Upper lobe of left lung (tissue), 6 donors: ENCODE results near the gene KLK3. TPM values are rescaled to one million over a fixed set of nuclear protein-coding genes. Genes with fewer than 3 reads are reported as not detected.

ENCODE experiments used
- ATAC-seq, 2 donors: fragments of 200-7000 bp; cut with Tn5 transposase; one replicate each; pipeline ENCODE4 v1.9.1; 2022; ENCODE audit warnings: mild to moderate bottlenecking in 2 of 2, moderate library complexity in 2 of 2; ENCODE audit not compliant: low FRiP score in 2 of 2
- DNase-seq, 2 donors: peaks; one replicate each; pipeline ENCODE4 v3.0.0-alpha.2; 2019 to 2020
- H3K27ac ChIP-seq, 4 donors: fragments of 200-600 bp; sonication (generic); one replicate each; pipeline ENCODE4 v1.5.1; 2016 to 2019
- H3K27me3 ChIP-seq, 4 donors: fragments of 200-600 bp; sonication (generic); one replicate each; pipeline ENCODE4 v1.5.1; 2017 to 2019
- H3K36me3 ChIP-seq, 4 donors: fragments of 200-600 bp; sonication (generic); one replicate each; pipeline ENCODE4 v1.5.1; 2016 to 2019
- H3K4me1 ChIP-seq, 4 donors: fragments of 200-600 bp; sonication (generic); one replicate each; pipeline ENCODE4 v1.5.1; 2018 to 2019
- H3K4me3 ChIP-seq, 4 donors: fragments of 200-600 bp; sonication (generic); one replicate each; pipeline ENCODE4 v1.5.1; 2017 to 2019; ENCODE audit warnings: mild to moderate bottlenecking in 2 of 4, moderate library complexity in 1 of 4
- H3K9me3 ChIP-seq, 4 donors: fragments of 200-600 bp; sonication (generic); one replicate each; pipeline ENCODE4 v1.5.1; 2018 to 2019
- EP300 ChIP-seq, 4 donors: sonication (generic); formaldehyde crosslinking; IDR thresholded peaks; one replicate each; pipeline ENCODE4 v1.5.1; 2017; ENCODE audit warnings: antibody characterized with exemption in 4 of 4, control low read depth in 2 of 4
- POLR2A ChIP-seq, 4 donors: fragments of 450-650 bp; IDR thresholded peaks; one replicate each; pipeline ENCODE4 v1.5.1; 2016 to 2017; ENCODE audit warnings: antibody characterized with exemption in 4 of 4, mild to moderate bottlenecking in 2 of 4
- POLR2AphosphoS5 ChIP-seq, 2 donors: sonication (generic); formaldehyde crosslinking; IDR thresholded peaks; one replicate each; pipeline ENCODE4 v1.5.1; 2017; ENCODE audit warnings: antibody characterized with exemption in 2 of 2
- WGBS, 2 donors: methylation state at CpG; one replicate each; pipeline ENCODE4 v1.1.5; 2017 to 2018; 5-methylcytosine and 5-hydroxymethylcytosine counted together
- total RNA-seq, 6 donors: library from RNA; depleted of rRNA in 4 of 6; stranded (reverse); fragments of >200 nt in 4 of 6; gene quantifications; one replicate each; pipeline versions ENCODE4 v1.1.0 to v1.2.1, GENCODE V29; 2016 to 2021
- TF ChIP-seq, protein P1 (sequence below), 6 experiments: fragments of 450-650 bp in 4 of 6; fragments of 200-600 bp in 2 of 6; sonication (generic) in 2 of 6; IDR thresholded peaks; one replicate each; pipeline ENCODE4 v1.5.1; 2016 to 2019; ENCODE audit warnings: antibody characterized with exemption in 6 of 6
- donor health status: DM: no; HTN: no; CAD: no; lungs with moderate emphysema.
- donor health status: DM: no; HTN: yes; CAD: no; lungs with severe emphysema.

KLK3 gene
- total RNA-seq, 6 donors from 2014 or later: 0.33 TPM; not detected in 5

DNA sequence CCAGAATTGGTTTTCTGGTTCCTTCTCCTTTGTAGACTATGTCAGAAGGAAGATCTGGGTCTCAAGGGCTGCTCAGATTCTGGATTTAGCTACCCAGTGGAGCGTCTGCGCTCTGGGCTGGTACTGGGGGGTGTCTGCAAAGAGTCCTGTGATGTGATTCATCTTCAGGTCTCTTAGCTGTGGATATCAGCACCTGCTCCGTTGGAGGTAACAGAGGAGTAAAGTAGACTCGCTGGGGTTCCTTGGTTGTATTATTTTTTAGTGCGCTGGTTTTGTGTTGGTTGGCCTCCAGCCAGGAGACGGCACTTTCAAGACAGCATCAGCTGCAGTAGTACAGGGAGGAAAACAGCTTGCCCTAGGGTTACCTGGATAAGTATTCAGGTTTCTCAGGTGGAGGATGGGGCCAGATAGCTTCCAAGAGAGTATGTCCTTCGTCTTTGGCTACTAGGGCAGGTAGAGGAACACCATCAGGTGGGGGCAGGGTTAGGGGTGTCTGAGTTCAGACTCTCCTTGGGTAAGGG lies 11.0 kb upstream of the KLK3 start:
- H3K36me3 ChIP-seq: no peaks in the 10 kb centered on the region
- WGBS, 2 donors: 76 to 86% methylated on average over 7 of the region's 7 CpGs

DNA sequence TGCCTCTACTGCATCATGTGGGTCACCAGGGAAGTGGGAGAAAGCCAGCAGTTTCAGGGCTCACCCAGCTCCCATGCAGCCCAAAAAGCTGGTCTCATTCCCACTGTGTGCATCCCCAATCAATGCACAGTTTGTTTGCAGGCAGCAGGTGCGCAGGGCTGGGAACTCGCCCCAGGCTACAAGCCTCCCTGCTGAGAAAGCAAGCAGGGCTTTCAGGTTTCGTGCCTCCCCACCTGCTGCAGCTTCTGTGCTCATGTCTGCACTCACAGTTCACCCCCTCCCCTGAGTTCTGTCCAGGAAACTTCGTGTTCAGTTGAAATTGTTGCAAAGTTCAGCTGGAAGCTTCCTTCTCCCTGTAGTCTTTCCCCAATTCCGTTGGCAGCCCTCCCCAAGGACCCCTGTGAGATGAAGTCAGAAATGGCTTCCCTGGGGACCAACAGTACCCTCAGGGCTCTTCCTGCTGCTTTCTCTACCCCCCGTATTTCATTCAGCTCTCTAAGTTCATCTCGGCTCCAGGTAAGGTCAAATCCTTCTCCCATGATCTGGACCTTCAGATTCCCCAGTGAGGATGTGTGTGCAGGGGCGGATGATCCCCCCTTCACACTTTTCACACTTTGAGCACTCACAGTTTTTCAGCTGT lies 10.3 kb upstream of the KLK3 start:
- WGBS, 2 donors: 50 to 52% methylated on average over 8 of the region's 8 CpGs
- H3K27me3 ChIP-seq: no peaks in the 10 kb centered on the region
- TF ChIP-seq POLR2A (IDR thresholded peaks at IDR 0.05) (no peak), POLR2AphosphoS5 (IDR thresholded peaks at IDR 0.05) (no peak), EP300 (IDR thresholded peaks at IDR 0.05) (no peak)
- TF ChIP-seq, protein P1, sequence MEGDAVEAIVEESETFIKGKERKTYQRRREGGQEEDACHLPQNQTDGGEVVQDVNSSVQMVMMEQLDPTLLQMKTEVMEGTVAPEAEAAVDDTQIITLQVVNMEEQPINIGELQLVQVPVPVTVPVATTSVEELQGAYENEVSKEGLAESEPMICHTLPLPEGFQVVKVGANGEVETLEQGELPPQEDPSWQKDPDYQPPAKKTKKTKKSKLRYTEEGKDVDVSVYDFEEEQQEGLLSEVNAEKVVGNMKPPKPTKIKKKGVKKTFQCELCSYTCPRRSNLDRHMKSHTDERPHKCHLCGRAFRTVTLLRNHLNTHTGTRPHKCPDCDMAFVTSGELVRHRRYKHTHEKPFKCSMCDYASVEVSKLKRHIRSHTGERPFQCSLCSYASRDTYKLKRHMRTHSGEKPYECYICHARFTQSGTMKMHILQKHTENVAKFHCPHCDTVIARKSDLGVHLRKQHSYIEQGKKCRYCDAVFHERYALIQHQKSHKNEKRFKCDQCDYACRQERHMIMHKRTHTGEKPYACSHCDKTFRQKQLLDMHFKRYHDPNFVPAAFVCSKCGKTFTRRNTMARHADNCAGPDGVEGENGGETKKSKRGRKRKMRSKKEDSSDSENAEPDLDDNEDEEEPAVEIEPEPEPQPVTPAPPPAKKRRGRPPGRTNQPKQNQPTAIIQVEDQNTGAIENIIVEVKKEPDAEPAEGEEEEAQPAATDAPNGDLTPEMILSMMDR (IDR thresholded peaks at IDR 0.05): no peak
- no peak overlapping the region for H3K27ac ChIP-seq
- no peaks in the 10 kb centered on the region for H3K36me3 ChIP-seq
- H3K4me3 ChIP-seq: no peak overlapping the region
- peaks cover 0 to 10% (median 0%) of the 10 kb centered on the region in 4 donors for H3K9me3 ChIP-seq
- DNase-seq: no peak
- H3K4me1 ChIP-seq: no peaks in the 10 kb centered on the region
- ATAC-seq: no peak

More for the DNA sequence above, 11.0 kb upstream of the KLK3 start:
- H3K4me3 ChIP-seq: no peak overlapping the region
- no peaks in the 10 kb centered on the region for H3K4me1 ChIP-seq
- DNase-seq (no peak), ATAC-seq (no peak)
- no peak for TF ChIP-seq POLR2A (IDR thresholded peaks at IDR 0.05)
- TF ChIP-seq EP300 (IDR thresholded peaks at IDR 0.05): no peak
- TF ChIP-seq, protein P1 (IDR thresholded peaks at IDR 0.05): no peak
- TF ChIP-seq POLR2AphosphoS5 (IDR thresholded peaks at IDR 0.05): no peak
- no peaks in the 10 kb centered on the region for H3K27me3 ChIP-seq
- H3K9me3 ChIP-seq: peaks cover 0 to 10% (median 0%) of the 10 kb centered on the region in 4 donors
- H3K27ac ChIP-seq: no peak overlapping the region

DNA sequence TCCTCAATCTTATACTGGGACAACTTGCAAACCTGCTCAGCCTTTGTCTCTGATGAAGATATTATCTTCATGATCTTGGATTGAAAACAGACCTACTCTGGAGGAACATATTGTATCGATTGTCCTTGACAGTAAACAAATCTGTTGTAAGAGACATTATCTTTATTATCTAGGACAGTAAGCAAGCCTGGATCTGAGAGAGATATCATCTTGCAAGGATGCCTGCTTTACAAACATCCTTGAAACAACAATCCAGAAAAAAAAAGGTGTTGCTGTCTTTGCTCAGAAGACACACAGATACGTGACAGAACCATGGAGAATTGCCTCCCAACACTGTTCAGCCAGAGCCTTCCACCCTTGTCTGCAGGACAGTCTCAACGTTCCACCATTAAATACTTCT lies 4.0 kb upstream of the KLK3 start:
- ATAC-seq (no peak), DNase-seq (no peak)
- Histone ChIP-seq H3K27me3 (no peaks in the 10 kb centered on the region), H3K4me1 (no peaks in the 10 kb centered on the region), H3K4me3 (no peak overlapping the region), H3K9me3 (no peaks in the 10 kb centered on the region), H3K36me3 (no peaks in the 10 kb centered on the region), H3K27ac (no peak overlapping the region)
- 44 to 52% methylated on average over 3 of the region's 3 CpGs for WGBS, 2 donors
- no peak for TF ChIP-seq POLR2A (IDR thresholded peaks at IDR 0.05)

DNA sequence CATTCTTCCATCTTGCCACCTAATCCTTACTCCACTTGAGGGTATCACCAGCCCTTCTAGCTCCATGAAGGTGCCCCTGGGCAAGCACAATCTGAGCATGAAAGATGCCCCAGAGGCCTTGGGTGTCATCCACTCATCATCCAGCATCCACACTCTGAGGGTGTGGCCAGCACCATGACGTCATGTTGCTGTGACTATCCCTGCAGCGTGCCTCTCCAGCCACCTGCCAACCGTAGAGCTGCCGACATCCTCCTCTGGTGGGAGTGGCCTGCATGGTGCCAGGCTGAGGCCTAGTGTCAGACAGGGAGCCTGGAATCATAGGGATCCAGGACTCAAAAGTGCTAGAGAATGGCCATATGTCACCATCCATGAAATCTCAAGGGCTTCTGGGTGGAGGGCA lies 3.1 kb upstream of the KLK3 start:
- TF ChIP-seq POLR2AphosphoS5 (IDR thresholded peaks at IDR 0.05) (no peak), POLR2A (IDR thresholded peaks at IDR 0.05) (no peak), EP300 (IDR thresholded peaks at IDR 0.05) (no peak)
- TF ChIP-seq, protein P1 (IDR thresholded peaks at IDR 0.05): no peak
- DNase-seq (no peak), ATAC-seq (no peak)
- H3K36me3 ChIP-seq: no peaks in the 10 kb centered on the region
- no peak overlapping the region for H3K27ac ChIP-seq
- WGBS, 2 donors: 69% methylated on average over 4 of the region's 4 CpGs; no CpG with 5 or more reads in 1 of the 2 donors
- no peaks in the 10 kb centered on the region for H3K27me3 ChIP-seq
- H3K4me3 ChIP-seq: no peak overlapping the region
- no peaks in the 10 kb centered on the region for H3K9me3 ChIP-seq
- H3K4me1 ChIP-seq: no peaks in the 10 kb centered on the region

DNA sequence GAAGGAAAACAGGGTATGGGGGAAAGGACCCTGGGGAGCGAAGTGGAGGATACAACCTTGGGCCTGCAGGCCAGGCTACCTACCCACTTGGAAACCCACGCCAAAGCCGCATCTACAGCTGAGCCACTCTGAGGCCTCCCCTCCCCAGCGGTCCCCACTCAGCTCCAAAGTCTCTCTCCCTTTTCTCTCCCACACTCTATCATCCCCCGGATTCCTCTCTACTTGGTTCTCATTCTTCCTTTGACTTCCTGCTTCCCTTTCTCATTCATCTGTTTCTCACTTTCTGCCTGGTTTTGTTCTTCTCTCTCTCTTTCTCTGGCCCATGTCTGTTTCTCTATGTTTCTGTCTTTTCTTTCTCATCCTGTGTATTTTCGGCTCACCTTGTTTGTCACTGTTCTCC lies 2.7 kb downstream of the KLK3 start:
- 58 to 65% methylated on average over 6 of the region's 6 CpGs for WGBS, 2 donors
- ATAC-seq: no peak
- Histone ChIP-seq H3K27ac (no peak overlapping the region), H3K27me3 (no peaks in the 10 kb centered on the region), H3K4me3 (no peak overlapping the region), H3K4me1 (no peaks in the 10 kb centered on the region), H3K9me3 (no peaks in the 10 kb centered on the region), H3K36me3 (no peaks in the 10 kb centered on the region)
- no peak for TF ChIP-seq POLR2A (IDR thresholded peaks at IDR 0.05)
- TF ChIP-seq EP300 (IDR thresholded peaks at IDR 0.05): no peak
- TF ChIP-seq, protein P1 (IDR thresholded peaks at IDR 0.05): no peak
- TF ChIP-seq POLR2AphosphoS5 (IDR thresholded peaks at IDR 0.05): no peak
- no peak for DNase-seq
